Peyer's patch (tissue), 4 donors: ENCODE data around the gene PARP11.

Source experiments
- POLR2A ChIP-seq, 2 donors: fragments of 450-650 bp; IDR thresholded peaks; one replicate each; pipeline ENCODE4 v1.5.1; 2017; ENCODE audit warnings: antibody characterized with exemption in 2 of 2, mild to moderate bottlenecking in 2 of 2, moderate library complexity in 2 of 2
- TF ChIP-seq, protein P1 (sequence below), 6 experiments: fragments of 450-650 bp in 4 of 6; fragments of 200-600 bp in 2 of 6; sonication (generic) in 1 of 6; IDR thresholded peaks; one replicate each; pipeline ENCODE4 v1.5.1; 2017 to 2019; ENCODE audit warnings: antibody characterized with exemption in 6 of 6, mild to moderate bottlenecking in 3 of 6, moderate library complexity in 1 of 6

DNA sequence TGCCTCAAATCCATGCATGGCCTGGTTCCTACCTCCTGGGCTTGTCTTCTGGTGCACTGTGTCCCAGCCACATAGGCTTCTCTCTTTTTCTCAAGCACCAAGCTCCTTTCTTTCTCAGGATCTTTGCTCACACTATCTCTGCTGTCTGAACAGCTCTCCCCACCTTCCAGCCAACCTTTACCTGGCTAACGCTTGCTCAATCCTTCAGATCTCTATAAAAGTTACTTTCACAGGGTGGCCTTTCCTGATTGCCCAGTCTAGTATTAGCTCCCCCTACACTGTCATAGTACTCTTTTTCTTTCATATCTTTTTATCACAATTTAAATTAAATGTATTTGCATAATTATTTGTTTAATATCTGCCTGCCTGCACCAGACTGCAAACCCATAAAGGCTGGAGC, 3.8 kb downstream of the PARP11 start:
- TF ChIP-seq, protein P1, sequence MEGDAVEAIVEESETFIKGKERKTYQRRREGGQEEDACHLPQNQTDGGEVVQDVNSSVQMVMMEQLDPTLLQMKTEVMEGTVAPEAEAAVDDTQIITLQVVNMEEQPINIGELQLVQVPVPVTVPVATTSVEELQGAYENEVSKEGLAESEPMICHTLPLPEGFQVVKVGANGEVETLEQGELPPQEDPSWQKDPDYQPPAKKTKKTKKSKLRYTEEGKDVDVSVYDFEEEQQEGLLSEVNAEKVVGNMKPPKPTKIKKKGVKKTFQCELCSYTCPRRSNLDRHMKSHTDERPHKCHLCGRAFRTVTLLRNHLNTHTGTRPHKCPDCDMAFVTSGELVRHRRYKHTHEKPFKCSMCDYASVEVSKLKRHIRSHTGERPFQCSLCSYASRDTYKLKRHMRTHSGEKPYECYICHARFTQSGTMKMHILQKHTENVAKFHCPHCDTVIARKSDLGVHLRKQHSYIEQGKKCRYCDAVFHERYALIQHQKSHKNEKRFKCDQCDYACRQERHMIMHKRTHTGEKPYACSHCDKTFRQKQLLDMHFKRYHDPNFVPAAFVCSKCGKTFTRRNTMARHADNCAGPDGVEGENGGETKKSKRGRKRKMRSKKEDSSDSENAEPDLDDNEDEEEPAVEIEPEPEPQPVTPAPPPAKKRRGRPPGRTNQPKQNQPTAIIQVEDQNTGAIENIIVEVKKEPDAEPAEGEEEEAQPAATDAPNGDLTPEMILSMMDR (IDR thresholded peaks at IDR 0.05) = no peak
- TF ChIP-seq POLR2A (IDR thresholded peaks at IDR 0.05) = no peak
